C4-2B (cell line): ENCODE data around the gene DIO1.

Experiments
- ZFX ChIP-seq: fragments of 450-650 bp; IDR thresholded peaks from 2 replicates; pipeline ENCODE4 v1.6.1; 2017
- TF ChIP-seq, protein P1 (sequence below): fragments of 450-650 bp; conservative IDR thresholded peaks from 2 replicates; pipeline ENCODE4 v1.5.1; 2017; ENCODE audit warnings: mild to moderate bottlenecking

DNA sequence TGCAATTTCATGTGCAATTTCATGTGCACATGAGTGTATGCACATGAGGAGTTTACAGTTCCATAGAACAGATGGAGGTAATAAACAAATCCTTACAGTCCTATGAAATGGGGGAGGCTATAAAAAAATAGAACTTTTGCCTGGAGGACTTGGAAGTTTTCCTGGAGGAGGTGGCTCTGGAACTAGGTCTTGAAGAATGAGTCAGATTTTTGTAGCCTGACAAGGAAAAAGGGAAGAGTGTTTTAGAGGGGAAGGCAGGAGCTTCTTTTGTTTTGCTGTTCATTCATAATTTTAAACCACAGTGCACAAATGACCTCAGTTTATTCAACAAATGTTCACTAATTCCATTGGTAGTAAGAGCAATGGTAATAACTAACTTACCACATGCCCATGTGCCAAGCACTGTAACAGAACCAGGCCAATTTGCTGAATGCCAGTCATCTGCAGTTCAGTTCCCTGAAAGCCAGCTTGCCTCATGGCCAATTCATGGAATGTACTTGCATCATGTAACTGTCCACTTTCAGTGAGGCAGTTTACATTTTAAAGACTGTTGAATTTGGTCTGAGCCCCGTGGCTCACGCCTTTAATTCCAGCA, 2.7 kb downstream of the DIO1 start:
- TF ChIP-seq, protein P1, sequence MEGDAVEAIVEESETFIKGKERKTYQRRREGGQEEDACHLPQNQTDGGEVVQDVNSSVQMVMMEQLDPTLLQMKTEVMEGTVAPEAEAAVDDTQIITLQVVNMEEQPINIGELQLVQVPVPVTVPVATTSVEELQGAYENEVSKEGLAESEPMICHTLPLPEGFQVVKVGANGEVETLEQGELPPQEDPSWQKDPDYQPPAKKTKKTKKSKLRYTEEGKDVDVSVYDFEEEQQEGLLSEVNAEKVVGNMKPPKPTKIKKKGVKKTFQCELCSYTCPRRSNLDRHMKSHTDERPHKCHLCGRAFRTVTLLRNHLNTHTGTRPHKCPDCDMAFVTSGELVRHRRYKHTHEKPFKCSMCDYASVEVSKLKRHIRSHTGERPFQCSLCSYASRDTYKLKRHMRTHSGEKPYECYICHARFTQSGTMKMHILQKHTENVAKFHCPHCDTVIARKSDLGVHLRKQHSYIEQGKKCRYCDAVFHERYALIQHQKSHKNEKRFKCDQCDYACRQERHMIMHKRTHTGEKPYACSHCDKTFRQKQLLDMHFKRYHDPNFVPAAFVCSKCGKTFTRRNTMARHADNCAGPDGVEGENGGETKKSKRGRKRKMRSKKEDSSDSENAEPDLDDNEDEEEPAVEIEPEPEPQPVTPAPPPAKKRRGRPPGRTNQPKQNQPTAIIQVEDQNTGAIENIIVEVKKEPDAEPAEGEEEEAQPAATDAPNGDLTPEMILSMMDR = no peak
- TF ChIP-seq ZFX = no peak
